Neural crest cell (in vitro differentiated cells): ENCODE measurements around the gene ZNF276. TPM values are rescaled to one million over a fixed set of nuclear protein-coding genes. Genes with fewer than 3 reads are reported as not detected.

Experiments
- DNase-seq: peaks from one replicate; pipeline ENCODE4 v3.0.0; 2021; ENCODE audit warnings: low read depth, mixed read lengths, low spot score
- H3K27ac Mint-ChIP-seq: one replicate; pipeline ENCODE4 v1.8.0; 2021; ENCODE audit warnings: mild to moderate bottlenecking, mixed read lengths; ENCODE audit not compliant: unreplicated experiment
- H3K27me3 Mint-ChIP-seq: 2 replicates; pipeline ENCODE4 v1.8.0; 2021; ENCODE audit warnings: low read depth, mild to moderate bottlenecking, mixed read lengths
- H3K36me3 Mint-ChIP-seq: 2 replicates; pipeline ENCODE4 v1.8.0; 2021; ENCODE audit warnings: low read depth, mild to moderate bottlenecking, mixed read lengths
- H3K4me1 Mint-ChIP-seq: 2 replicates; pipeline ENCODE4 v1.8.0; 2021; ENCODE audit warnings: mixed read lengths
- H3K4me3 Mint-ChIP-seq: one replicate; pipeline ENCODE4 v1.8.0; 2021; ENCODE audit warnings: mild to moderate bottlenecking, mixed read lengths
- H3K9me3 Mint-ChIP-seq: 2 replicates; pipeline ENCODE4 v1.8.0; 2021; ENCODE audit warnings: mixed read lengths
- CTCF ChIP-seq: fragments of 200-600 bp; sonication (generic); conservative IDR thresholded peaks from 2 replicates; pipeline ENCODE4 v1.5.0; 2021; ENCODE audit warnings: antibody characterized with exemption, mild to moderate bottlenecking
- total RNA-seq: library from RNA; stranded (reverse); gene quantifications from 2 replicates; pipeline ENCODE4 v1.2.1, GENCODE V29; 2021

ZNF276 gene
- total RNA-seq, 1 donor from 2014 or later = 32.9 TPM

- no peaks in the 10 kb centered on the region for H3K9me3 Mint-ChIP-seq
- DNase-seq = no peak
- no peaks in the 10 kb centered on the region for H3K27me3 Mint-ChIP-seq
- no peak for TF ChIP-seq CTCF
- peaks cover 5% of the 10 kb centered on the region for H3K4me1 Mint-ChIP-seq
- H3K27ac Mint-ChIP-seq = no peak overlapping the region
- peaks cover 21% of the 10 kb centered on the region for H3K36me3 Mint-ChIP-seq
- no peak overlapping the region for H3K4me3 Mint-ChIP-seq
Observed at GRCh38 chr16:89784406-89784805, 63.1 kb downstream of the ZNF276 start.

GRCh38 chr16:89785523-89786155 lies 64.3 kb downstream of the ZNF276 start:
- Mint-ChIP-seq H3K9me3 (no peaks in the 10 kb centered on the region), H3K4me1 (no peaks in the 10 kb centered on the region), H3K27ac (no peak overlapping the region), H3K4me3 (no peak overlapping the region), H3K27me3 (no peaks in the 10 kb centered on the region), H3K36me3 (peaks cover 16% of the 10 kb centered on the region)
- no peak for TF ChIP-seq CTCF
- no peak for DNase-seq

GRCh38 chr16:89786474-89787364 lies 65.4 kb downstream of the ZNF276 start:
- Mint-ChIP-seq H3K4me1 (no peaks in the 10 kb centered on the region), H3K4me3 (no peak overlapping the region), H3K36me3 (peaks cover 16% of the 10 kb centered on the region), H3K27ac (no peak overlapping the region), H3K9me3 (no peaks in the 10 kb centered on the region), H3K27me3 (no peaks in the 10 kb centered on the region)
- DNase-seq = no peak
- TF ChIP-seq CTCF = no peak

- H3K27me3 Mint-ChIP-seq = no peaks in the 10 kb centered on the region
- no peak overlapping the region for H3K4me3 Mint-ChIP-seq
- DNase-seq = no peak
- H3K9me3 Mint-ChIP-seq = no peaks in the 10 kb centered on the region
- no peak overlapping the region for H3K27ac Mint-ChIP-seq
- peaks cover 21% of the 10 kb centered on the region for H3K36me3 Mint-ChIP-seq
- H3K4me1 Mint-ChIP-seq = no peaks in the 10 kb centered on the region
- TF ChIP-seq CTCF = no peak
Observed at GRCh38 chr16:89787365-89787805, 66.0 kb downstream of the ZNF276 start.

Other genes starting within 250 kb of the ZNF276 start
- gene ANKRD11, start 231.0 kb upstream of the ZNF276 start, total RNA-seq = 144 and 164 TPM in 2 replicates
- gene SPG7, start 213.1 kb upstream of the ZNF276 start, total RNA-seq = 134 and 137 TPM in 2 replicates
- gene RPL13, start 160.9 kb upstream of the ZNF276 start, total RNA-seq = 2,012 and 2,013 TPM in 2 replicates
- gene CPNE7, start 145.8 kb upstream of the ZNF276 start, total RNA-seq = 2.7 and 3.1 TPM in 2 replicates
- 0.21 and 0.41 TPM in 2 replicates for gene DPEP1, start 107.9 kb upstream of the ZNF276 start, total RNA-seq
- gene CHMP1A, start 63.8 kb upstream of the ZNF276 start, total RNA-seq = 93.9 and 102 TPM in 2 replicates
- gene SPATA33, start 63.7 kb upstream of the ZNF276 start, total RNA-seq = 41.7 and 42.6 TPM in 2 replicates
- 127 and 131 TPM in 2 replicates for gene CDK10, start 34.8 kb upstream of the ZNF276 start, total RNA-seq
- 8.6 and 10.6 TPM in 2 replicates for gene SPATA2L, start 19.8 kb upstream of the ZNF276 start, total RNA-seq
- gene VPS9D1, start 639 bp upstream of the ZNF276 start, total RNA-seq = 18.0 and 20.2 TPM in 2 replicates
- 118 and 129 TPM in 2 replicates for gene FANCA, start 95.1 kb downstream of the ZNF276 start, total RNA-seq
- gene SPIRE2, start 106.9 kb downstream of the ZNF276 start, total RNA-seq = 18.0 and 19.3 TPM in 2 replicates
- gene TCF25, start 152.1 kb downstream of the ZNF276 start, total RNA-seq = 198 and 209 TPM in 2 replicates
- gene MC1R, start 197.3 kb downstream of the ZNF276 start, total RNA-seq = 7.7 and 8.3 TPM in 2 replicates
- 518 and 541 TPM in 2 replicates for gene TUBB3, start 201.8 kb downstream of the ZNF276 start, total RNA-seq
- 67.6 and 70.1 TPM in 2 replicates for gene DEF8, start 227.2 kb downstream of the ZNF276 start, total RNA-seq